HepG2 (cell line): ENCODE data around the gene TXNRD2. TPM values are rescaled to one million over a fixed set of nuclear protein-coding genes. Genes with fewer than 3 reads are reported as not detected.

Source experiments
- ATAC-seq: fragments of 200-7000 bp; cut with Tn5 transposase; 3 replicates; pipeline ENCODE4 v1.9.1; 2020; ENCODE audit warnings: mild to moderate bottlenecking, moderate library complexity
- BruUV-seq: library from RNA; stranded (reverse); fragments of 400-500 nt; replicated peaks from 2 replicates; lab custom pipeline; 2021; lab: Mats Ljungman, UMichigan
- CTCF ChIA-PET: fragments of 300-600 bp; formaldehyde crosslinking; extraction: SDS; loops from one replicate; lab custom pipeline; 2021; ENCODE audit warnings: low total read pairs, inconsistent platforms, low intra/inter-chr PET ratio; lab: Yijun Ruan, JAX
- POLR2A ChIA-PET: fragments of 350-600 bp; sonication (Branson Sonifier 250); formaldehyde crosslinking; loops from one replicate; lab custom pipeline; 2020; ENCODE audit warnings: antibody characterized with exemption, inconsistent platforms; lab: Yijun Ruan, JAX
- DNase-seq: peaks from one replicate; pipeline ENCODE4 v3.0.0-alpha.2; 2015; ENCODE audit warnings: low spot score
- FAIRE-seq: peaks from 3 replicates; lab custom pipeline; 2011; peaks lifted over from hg19 to GRCh38; lab: Jason Lieb, UNC
- H2AFZ ChIP-seq: one replicate; pipeline ENCODE4 v1.6.1; 2011; ENCODE audit warnings: low read length, inconsistent platforms
- H3K27ac ChIP-seq: fragments of 300-600 bp; 3 replicates; pipeline ENCODE4 v1.8.0; 2011; ENCODE audit warnings: mixed run types, mild to moderate bottlenecking, mixed read lengths, low read length, inconsistent platforms; ENCODE audit not compliant: insufficient read depth; ENCODE audit errors: extremely low read length
- H3K27me3 ChIP-seq, 2 experiments: fragments of 200-600 bp in 1 of 2; 2 replicates in 1 of 2; 3 replicates in 1 of 2; pipeline versions ENCODE4 v1.6.0 to v1.8.0; 2011; ENCODE audit warnings: low read length in 2 of 2, mild to moderate bottlenecking in 2 of 2, moderate library complexity in 2 of 2, inconsistent platforms in 1 of 2; ENCODE audit not compliant: insufficient read depth in 2 of 2, control insufficient read depth in 1 of 2
- H3K36me3 ChIP-seq, 2 experiments: fragments of 200-600 bp in 1 of 2; replicated peaks in 1 of 2; 2 replicates in 1 of 2; 3 replicates in 1 of 2; pipeline versions ENCODE4 v1.5.1 to v1.8.0; 2011; ENCODE audit warnings: low read length in 2 of 2, inconsistent platforms in 1 of 2; ENCODE audit not compliant: insufficient read depth in 2 of 2, control insufficient read depth in 1 of 2
- H3K4me1 ChIP-seq: 2 replicates; pipeline ENCODE4 v1.5.1; 2012; ENCODE audit warnings: low read length, inconsistent platforms; ENCODE audit not compliant: insufficient read depth
- H3K4me2 ChIP-seq: 2 replicates; pipeline ENCODE4 v1.6.0; 2011; ENCODE audit warnings: low read depth, low read length, inconsistent platforms
- H3K4me3 ChIP-seq, 3 experiments: fragments of 200-600 bp in 1 of 3; sonication (generic), shearing (Covaris generic) in 1 of 3; replicated peaks in 1 of 3; 2 replicates each; pipeline ENCODE4 v1.5.1; 2011 to 2016; ENCODE audit warnings: low read length in 3 of 3, inconsistent platforms in 2 of 3, low read depth in 2 of 3, mild to moderate bottlenecking in 2 of 3, control low read depth in 1 of 3, mixed read lengths in 1 of 3; ENCODE audit not compliant: insufficient read depth in 1 of 3
- H3K79me2 ChIP-seq: one replicate; pipeline ENCODE4 v1.6.1; 2011; ENCODE audit warnings: low read length, inconsistent platforms; ENCODE audit not compliant: insufficient read depth
- H3K9ac ChIP-seq: 2 replicates; pipeline ENCODE4 v1.6.0; 2011; ENCODE audit warnings: mild to moderate bottlenecking, low read depth, low read length, inconsistent platforms; ENCODE audit not compliant: insufficient read depth
- H3K9me3 ChIP-seq: 2 replicates; pipeline ENCODE4 v1.5.1; 2012; ENCODE audit warnings: mild to moderate bottlenecking, low read length
- H4K20me1 ChIP-seq: 2 replicates; pipeline ENCODE4 v1.6.0; 2011; ENCODE audit warnings: inconsistent platforms, mild to moderate bottlenecking, low read length, moderate library complexity; ENCODE audit not compliant: insufficient read depth
- AKAP8 ChIP-seq: sonication (generic); formaldehyde crosslinking; IDR thresholded peaks from 2 replicates; pipeline ENCODE4 v1.5.1; 2020; ENCODE audit warnings: mild to moderate bottlenecking, missing genetic modification reagents
- JUND ChIP-seq: sonication (generic); formaldehyde crosslinking; IDR thresholded peaks from 2 replicates; pipeline ENCODE4 v1.8.0; 2022; ENCODE audit warnings: mild to moderate bottlenecking, missing genetic modification reagents
- NR3C1 ChIP-seq: sonication (generic); formaldehyde crosslinking; IDR thresholded peaks from 2 replicates; pipeline ENCODE4 v1.4.0; 2020; ENCODE audit warnings: missing genetic modification reagents
- PHB2 ChIP-seq: fragments of 450-650 bp; IDR thresholded peaks from 2 replicates; pipeline ENCODE4 v1.6.1; 2018; ENCODE audit not compliant: partially characterized antibody
- ZBTB8A ChIP-seq: sonication (generic); formaldehyde crosslinking; IDR thresholded peaks from 2 replicates; pipeline ENCODE4 v1.4.0; 2020; ENCODE audit warnings: mild to moderate bottlenecking, low read depth, missing genetic modification reagents, borderline replicate concordance
- ZNF33B ChIP-seq: sonication (generic); formaldehyde crosslinking; IDR thresholded peaks from 2 replicates; pipeline ENCODE4 v1.5.1; 2020; ENCODE audit warnings: mild to moderate bottlenecking, missing genetic modification reagents
- WGBS: methylation state at CpG from one replicate; pipeline ENCODE4 v1.1.6; 2017; ENCODE audit warnings: low lambda C conversion rate; 5-methylcytosine and 5-hydroxymethylcytosine counted together
- in situ Hi-C: cut with HindIII; loops from 2 replicates; pipeline ENCODE4 v1.10.0; 2017; ENCODE audit warnings: low pct_unique_long_range_greater_than_20kb; ENCODE audit not compliant: extremely low pct_ligation_motif_present
- intact Hi-C: fragments of 100-400 bp; cut with micrococcal nuclease; formaldehyde crosslinking; loops from one replicate; pipeline ENCODE4 v1.10.0; 2022; ENCODE audit not compliant: unreplicated experiment
- polyA plus RNA-seq, 8 experiments: library from polyadenylated mRNA; depleted of rRNA in 3 of 8; stranded (reverse) in 7 of 8; unstranded in 1 of 8; fragments of >200 nt; fragmentation: Illumina TruSeq in 4 of 8; extraction: Trizol in 4 of 8; gene quantifications; 2 replicates each; pipeline versions ENCODE4 v1.2.1 to v1.2.3, GENCODE V29; 2011 to 2016; ENCODE audit warnings: low read depth in 4 of 8, missing spikeins in 1 of 8, mixed read lengths in 1 of 8; ENCODE audit not compliant: insufficient read depth in 1 of 8
- total RNA-seq, 5 experiments: library from RNA; depleted of rRNA; stranded (reverse); fragments of >200 nt; fragmentation: Illumina TruSeq; extraction: Trizol; gene quantifications; 2 replicates each; pipeline ENCODE4 v1.2.3, GENCODE V29; 2016; ENCODE audit warnings: low read depth in 1 of 5
- TF ChIP-seq, protein P1 (sequence below), 2 experiments: IDR thresholded peaks; 2 replicates each; pipeline ENCODE4 v1.6.1; 2011 to 2012; ENCODE audit warnings: low read length in 2 of 2, borderline replicate concordance in 1 of 2, low read depth in 1 of 2, mild to moderate bottlenecking in 1 of 2, moderate library complexity in 1 of 2
- TF ChIP-seq, protein P2 (sequence below): sonication (generic); formaldehyde crosslinking; conservative IDR thresholded peaks from 2 replicates; pipeline ENCODE4 v1.4.0; 2020; ENCODE audit warnings: missing genetic modification reagents

Gene TXNRD2
- total and polyA plus RNA-seq, 2 of the 13 experiments (the other 11 are each of a cell fraction or from before 2014, with no cell fraction given): 17.5 to 18.6 TPM

DNA sequence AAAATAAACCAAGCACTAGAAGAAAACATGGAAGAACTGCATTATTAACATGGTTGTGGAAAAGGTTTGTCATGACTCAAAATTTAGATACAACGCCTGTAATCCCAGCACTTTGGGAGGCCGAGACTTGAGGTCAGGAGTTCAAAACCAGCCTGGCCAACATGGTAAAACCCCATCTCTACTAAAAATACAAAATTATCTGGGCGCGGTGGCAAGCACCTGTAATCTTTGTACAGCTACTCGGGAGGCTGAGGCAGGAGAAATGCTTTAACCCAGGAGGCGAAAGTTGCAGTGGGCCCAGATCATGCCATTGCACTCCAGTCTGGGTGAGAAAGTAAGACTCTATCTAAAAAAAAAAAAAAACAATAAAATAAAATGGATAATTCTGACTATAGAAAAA, 110.6 kb downstream of the TXNRD2 start (continued):
- TF ChIP-seq, protein P1, sequence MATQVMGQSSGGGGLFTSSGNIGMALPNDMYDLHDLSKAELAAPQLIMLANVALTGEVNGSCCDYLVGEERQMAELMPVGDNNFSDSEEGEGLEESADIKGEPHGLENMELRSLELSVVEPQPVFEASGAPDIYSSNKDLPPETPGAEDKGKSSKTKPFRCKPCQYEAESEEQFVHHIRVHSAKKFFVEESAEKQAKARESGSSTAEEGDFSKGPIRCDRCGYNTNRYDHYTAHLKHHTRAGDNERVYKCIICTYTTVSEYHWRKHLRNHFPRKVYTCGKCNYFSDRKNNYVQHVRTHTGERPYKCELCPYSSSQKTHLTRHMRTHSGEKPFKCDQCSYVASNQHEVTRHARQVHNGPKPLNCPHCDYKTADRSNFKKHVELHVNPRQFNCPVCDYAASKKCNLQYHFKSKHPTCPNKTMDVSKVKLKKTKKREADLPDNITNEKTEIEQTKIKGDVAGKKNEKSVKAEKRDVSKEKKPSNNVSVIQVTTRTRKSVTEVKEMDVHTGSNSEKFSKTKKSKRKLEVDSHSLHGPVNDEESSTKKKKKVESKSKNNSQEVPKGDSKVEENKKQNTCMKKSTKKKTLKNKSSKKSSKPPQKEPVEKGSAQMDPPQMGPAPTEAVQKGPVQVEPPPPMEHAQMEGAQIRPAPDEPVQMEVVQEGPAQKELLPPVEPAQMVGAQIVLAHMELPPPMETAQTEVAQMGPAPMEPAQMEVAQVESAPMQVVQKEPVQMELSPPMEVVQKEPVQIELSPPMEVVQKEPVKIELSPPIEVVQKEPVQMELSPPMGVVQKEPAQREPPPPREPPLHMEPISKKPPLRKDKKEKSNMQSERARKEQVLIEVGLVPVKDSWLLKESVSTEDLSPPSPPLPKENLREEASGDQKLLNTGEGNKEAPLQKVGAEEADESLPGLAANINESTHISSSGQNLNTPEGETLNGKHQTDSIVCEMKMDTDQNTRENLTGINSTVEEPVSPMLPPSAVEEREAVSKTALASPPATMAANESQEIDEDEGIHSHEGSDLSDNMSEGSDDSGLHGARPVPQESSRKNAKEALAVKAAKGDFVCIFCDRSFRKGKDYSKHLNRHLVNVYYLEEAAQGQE (IDR thresholded peaks at IDR 0.05; ENCODE audit: borderline replicate concordance in 1 of 2, low read depth in 1 of 2, low read length in 2 of 2): no peak
- TF ChIP-seq ZBTB8A (CRISPR knock-in tag): no peak
- TF ChIP-seq JUND (CRISPR knock-in tag): no peak
- no peak for TF ChIP-seq AKAP8 (CRISPR knock-in tag)

DNA sequence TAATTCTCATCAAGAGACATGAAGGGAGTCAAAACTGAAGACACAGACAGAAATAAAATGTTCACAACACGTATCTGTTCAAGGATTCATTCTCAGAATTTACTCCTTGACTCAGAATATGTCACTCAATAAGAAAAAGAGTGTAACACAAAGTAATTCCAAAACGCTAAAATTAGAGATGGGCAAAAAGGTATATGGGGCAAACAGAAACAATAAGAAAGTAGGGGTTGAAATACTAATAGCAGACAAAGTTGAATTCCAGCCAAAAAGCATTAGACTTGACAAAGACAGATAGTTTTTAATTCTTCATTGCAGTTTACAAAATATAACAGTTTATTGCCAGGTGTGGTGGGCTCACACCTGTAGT, 113.6 kb downstream of the TXNRD2 start:
- Histone ChIP-seq H2AFZ (no peak overlapping the region), H3K9ac (no peak overlapping the region), H3K9me3 (no peaks in the 10 kb centered on the region), H3K79me2 (no peaks in the 10 kb centered on the region), H3K27ac (no peak overlapping the region), H3K27me3 (no peaks in the 10 kb centered on the region), H3K4me3 (no peak overlapping the region), H4K20me1 (no peaks in the 10 kb centered on the region), H3K4me1 (peaks cover 45% of the 10 kb centered on the region), H3K36me3 (no peaks in the 10 kb centered on the region), H3K4me2 (no peak overlapping the region)
- no TSS peak for BruUV-seq
- no peak for FAIRE-seq
- in situ Hi-C loops: no loop called here
- ChIA-PET POLR2A (interaction anchor here (1.1 kb wide), 1 partner anchor 28 kb away, joined by 3 read pairs; no protein-coding TSS in a partner anchor), CTCF (no interaction called here)
- no peak for DNase-seq
- intact Hi-C loops: no loop called here
- WGBS: 95% methylated on average over 2 of the region's 2 CpGs
- ATAC-seq: no peak
- TF ChIP-seq NR3C1 (CRISPR knock-in tag): no peak
- TF ChIP-seq ZNF33B (CRISPR knock-in tag): no peak
- TF ChIP-seq, protein P2, sequence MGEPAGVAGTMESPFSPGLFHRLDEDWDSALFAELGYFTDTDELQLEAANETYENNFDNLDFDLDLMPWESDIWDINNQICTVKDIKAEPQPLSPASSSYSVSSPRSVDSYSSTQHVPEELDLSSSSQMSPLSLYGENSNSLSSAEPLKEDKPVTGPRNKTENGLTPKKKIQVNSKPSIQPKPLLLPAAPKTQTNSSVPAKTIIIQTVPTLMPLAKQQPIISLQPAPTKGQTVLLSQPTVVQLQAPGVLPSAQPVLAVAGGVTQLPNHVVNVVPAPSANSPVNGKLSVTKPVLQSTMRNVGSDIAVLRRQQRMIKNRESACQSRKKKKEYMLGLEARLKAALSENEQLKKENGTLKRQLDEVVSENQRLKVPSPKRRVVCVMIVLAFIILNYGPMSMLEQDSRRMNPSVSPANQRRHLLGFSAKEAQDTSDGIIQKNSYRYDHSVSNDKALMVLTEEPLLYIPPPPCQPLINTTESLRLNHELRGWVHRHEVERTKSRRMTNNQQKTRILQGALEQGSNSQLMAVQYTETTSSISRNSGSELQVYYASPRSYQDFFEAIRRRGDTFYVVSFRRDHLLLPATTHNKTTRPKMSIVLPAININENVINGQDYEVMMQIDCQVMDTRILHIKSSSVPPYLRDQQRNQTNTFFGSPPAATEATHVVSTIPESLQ: no peak
- TF ChIP-seq JUND (CRISPR knock-in tag): no peak
- TF ChIP-seq PHB2: no peak
- TF ChIP-seq, all 625 proteins: peak for 0
